HG03108 (cell line): ENCODE results near the gene GPR151.

ENCODE experiments used
- ATAC-seq: cut with Tn5 transposase; IDR thresholded peaks from one replicate; pipeline ENCODE4 v1.9.1; 2021; ENCODE audit warnings: moderate library complexity; ENCODE audit not compliant: unreplicated experiment

Gene GPR151

DNA sequence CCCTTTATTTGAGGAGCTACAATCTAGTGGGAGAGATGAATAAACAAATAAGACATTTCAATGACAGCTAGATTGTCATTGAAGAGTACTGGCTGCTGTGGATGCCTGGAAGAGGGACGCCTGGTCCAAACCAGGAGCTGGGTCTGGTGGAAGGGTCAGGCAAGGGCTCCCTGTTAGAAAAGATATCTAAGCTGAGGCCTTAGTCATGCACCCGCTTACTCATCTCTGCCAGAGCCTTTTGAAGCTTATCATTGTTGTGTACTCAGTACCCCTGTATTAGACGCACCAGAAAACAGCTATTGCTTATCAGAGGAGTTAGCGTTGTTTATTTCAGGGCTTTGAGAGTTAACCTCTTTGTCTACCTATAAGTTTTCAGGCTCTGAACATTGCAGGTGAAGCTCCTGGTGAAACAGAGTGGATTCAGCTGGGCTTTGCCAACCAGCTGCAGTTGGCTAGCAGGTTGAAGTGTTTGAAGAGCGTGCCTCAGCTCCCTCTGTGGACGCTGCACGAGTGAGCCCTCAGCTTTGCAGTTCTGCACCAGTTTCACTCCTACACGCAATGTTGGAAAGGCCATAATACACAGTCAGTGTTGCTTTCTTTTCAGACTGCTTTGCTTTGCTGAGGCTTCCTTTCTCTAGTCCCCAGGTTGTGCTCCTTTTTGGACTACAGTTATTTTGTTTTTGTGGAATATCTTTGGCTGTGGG is 5.6 kb upstream of the GPR151 start:
- no peak for ATAC-seq

DNA sequence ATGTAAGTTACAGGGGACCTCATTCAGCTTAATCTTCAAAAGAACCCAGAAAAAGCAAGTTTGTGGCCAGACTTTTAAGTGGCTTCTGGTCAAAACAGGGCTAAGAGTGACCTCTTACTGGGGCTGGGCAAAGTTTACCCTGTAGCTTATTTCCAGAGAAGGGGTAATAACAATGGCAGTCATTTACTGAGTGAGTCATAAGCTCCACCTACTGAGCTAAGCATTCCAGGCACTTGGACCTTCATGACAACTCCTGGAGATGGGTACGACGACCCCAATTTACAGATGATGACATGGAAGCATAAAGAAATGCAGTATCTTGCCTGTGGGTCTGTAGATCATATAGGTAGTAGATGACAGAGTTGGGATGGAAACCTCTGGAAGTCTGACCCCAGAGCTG is 4.7 kb upstream of the GPR151 start:
- no peak for ATAC-seq

DNA sequence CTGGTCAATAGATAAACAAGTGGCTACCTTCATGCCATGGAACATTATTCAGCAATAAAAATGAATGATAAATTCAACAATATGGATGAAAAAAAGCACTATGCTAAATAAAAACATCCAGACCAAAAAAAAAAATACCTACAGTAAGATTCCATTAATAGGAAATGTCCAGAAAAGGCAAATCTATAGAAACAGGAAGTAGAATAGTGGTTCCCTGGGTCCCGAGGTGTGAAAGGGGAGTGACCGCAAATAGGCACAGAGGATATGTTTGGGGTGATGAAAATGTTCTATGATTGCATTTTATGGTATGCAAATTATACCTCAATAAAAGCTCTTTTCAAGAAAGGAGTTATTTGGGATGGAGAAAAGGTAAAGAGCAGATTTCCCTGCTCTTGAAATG is 3.6 kb upstream of the GPR151 start:
- ATAC-seq, result no peak

DNA sequence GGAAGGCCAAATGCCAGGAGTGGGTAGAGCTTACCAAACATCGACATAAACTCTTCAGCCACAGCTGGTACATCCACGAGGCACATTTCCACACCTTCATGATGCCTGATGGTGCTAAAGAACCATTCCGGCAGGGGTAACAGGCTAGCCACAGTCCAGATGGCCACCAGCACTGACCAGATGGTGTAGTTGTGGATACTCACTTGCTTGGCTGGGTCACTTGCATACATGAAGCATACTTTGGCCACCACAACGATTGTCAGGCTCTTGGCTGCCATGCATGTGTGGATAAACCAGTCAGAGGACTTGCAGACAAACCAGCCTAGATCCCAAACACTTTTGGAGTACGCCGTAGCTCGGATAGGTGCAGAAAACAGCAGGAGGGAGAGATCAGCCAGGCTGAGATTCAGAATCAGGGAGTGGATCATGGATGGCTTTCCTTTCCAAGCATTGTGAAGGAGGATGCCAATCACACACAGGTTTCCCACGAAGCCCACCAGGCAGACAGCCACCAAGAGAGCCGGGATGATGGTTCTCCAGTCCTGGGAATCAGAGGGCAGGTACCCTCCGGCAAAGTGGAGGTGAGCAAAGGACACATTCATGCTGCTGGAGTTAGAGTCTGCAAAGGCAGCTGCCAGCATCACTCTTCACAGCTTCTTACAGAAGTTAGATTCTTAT is 378 bp downstream of the GPR151 start:
- ATAC-seq, result no peak

DNA sequence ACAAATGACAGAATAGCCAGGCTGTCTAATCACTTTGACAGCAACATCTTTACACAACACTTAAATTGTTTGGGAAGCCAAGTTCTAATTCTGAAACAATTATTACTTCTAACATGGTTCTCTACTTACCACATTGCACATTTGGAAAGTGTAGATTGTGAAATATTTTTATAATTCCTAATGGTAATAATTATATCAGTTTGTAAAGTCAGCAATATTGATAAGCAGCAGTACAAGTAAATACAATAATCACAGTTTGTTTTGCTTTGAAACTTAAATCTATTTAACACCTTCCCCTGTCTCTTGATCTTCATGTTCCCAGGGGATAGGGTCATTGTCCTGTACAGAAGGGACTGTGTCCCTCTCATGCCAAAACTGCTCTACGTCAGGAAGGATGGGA is 1.4 kb downstream of the GPR151 start:
- ATAC-seq, result no peak

DNA sequence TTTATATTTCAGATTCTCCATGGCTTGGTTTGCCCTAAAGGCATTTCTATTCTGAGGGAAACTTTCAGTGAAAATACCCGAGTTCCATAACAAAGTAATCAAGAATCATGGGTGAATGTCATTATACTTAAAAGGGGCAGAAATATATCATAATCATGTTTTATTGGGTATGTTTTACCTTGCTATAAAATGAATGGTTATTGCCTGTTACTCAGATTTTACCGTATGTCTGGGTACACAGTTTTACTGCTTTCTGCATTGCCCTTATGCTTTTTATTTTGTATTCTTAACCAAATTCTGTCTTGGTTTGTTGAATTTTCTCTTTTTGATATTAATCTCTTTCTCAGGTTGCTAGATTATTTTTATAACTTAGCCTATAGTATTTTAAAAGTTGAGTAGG is 2.5 kb downstream of the GPR151 start:
- ATAC-seq, result no peak

DNA sequence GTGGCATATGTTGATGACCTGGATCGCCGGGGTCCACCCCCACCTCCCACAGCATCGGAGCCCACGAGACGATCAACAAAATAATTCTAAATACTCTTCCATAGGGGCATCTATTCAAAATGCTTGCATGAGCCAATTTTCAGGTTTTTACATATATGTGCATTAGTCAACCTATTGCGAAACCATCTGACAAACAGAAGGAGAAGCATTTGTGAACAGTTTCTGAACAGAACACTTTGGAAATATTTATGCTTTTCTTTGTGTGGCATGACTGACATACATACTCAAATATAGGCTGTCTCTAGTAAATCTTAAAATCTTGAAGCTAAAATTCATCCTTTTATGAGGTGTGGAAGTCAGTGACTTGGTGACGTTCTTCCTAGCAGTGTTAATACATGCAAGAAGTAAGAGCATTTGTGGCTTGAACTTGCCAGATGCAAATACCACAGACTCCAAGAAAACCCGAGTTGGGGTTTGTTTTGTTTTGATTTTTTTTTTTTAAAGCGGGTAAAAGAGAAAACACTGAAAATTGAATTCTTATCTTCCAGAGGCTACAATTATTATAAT is 5.3 kb downstream of the GPR151 start:
- no peak for ATAC-seq

DNA sequence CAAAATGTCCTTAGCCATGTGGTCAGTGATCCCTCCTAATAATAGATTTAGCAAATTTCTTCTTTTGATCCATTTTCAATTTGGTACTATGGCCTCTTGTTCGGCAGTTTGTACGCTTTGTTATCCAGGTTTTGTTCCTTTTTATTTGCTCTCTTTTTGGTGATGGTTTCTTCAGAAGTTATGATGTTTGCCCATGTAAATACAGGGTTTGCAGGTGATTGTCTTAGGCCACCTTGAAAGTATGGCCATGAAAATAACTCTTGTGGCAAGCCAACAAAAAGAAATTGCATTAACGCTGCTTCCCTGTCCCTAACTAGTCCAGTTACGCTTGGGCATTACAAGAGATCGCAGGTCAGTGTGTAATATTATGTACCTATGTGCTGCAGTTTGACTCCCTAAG is 8.6 kb downstream of the GPR151 start:
- no peak for ATAC-seq

DNA sequence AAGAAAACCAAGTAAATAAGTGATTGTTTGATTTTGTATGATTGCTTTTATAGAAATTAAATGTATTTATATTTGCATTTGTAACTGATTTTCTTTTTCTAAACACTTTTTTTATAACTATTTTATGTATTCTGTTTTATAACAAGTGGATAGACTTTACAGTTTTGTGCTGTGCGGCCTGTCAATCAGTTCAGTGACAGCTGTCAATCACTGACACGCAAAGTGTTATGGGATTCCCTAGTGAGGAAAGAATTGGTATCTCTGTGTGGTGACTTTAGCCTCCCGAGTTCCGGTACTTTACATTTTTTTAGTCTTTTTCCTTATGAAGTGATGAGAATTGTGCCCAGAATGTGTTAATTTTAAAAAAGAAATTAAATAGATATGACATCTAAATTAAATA is 16.3 kb downstream of the GPR151 start:
- ATAC-seq, result no peak

DNA sequence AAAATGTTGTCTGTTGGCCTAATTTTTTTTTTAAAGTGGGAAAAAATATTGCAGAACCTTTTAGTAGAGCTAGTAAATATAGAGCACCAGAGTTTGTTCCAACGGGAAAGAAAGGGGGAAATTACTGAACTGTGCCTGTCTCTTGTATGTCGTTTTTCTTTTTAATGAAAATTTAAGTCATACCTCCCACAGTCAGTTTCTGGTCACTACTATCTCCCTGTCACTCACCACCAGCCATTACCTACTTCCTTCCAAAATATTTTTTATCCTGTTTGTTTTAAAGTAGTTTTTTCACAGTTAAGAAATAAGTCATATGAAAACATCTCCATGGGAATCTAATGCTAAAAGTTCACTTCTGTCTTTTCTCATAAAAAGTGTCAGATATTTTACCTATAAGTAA is 21.3 kb downstream of the GPR151 start:
- ATAC-seq, result no peak

DNA sequence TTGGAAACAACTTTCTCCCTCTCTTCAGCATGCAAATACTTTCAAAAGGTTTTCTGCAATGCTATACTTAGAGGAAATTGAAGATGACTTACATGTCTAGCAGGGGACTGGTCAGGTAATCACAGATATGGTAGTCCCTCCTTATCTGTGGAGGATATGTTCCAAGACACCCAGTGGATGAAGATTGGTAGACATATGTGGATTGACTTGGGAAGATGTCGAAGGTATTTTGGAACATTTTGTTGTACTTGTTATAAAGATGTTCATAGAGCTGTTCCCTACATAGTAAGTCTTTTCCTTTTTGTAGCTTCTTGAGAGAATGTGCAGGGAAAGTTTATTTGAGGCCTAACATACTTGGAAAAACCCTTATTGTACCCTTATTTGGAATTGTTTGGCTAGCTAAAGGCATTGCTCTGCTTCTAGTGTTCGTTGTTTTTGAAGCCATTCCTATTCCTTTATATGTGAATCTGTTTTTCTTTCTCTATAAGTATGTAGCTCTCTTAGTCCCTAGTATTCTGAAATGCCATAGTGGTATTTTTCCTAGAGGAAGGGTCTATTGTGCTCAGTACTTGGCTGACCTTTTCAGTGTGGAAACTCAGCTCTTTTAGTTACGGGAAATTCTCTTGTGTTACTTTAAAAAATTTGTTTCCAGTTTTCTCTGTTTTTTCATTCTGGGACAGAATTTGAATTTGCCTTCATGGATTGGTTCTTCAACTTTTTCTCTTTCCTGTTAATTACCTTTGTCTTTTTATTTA is 25.7 kb downstream of the GPR151 start:
- no peak for ATAC-seq

DNA sequence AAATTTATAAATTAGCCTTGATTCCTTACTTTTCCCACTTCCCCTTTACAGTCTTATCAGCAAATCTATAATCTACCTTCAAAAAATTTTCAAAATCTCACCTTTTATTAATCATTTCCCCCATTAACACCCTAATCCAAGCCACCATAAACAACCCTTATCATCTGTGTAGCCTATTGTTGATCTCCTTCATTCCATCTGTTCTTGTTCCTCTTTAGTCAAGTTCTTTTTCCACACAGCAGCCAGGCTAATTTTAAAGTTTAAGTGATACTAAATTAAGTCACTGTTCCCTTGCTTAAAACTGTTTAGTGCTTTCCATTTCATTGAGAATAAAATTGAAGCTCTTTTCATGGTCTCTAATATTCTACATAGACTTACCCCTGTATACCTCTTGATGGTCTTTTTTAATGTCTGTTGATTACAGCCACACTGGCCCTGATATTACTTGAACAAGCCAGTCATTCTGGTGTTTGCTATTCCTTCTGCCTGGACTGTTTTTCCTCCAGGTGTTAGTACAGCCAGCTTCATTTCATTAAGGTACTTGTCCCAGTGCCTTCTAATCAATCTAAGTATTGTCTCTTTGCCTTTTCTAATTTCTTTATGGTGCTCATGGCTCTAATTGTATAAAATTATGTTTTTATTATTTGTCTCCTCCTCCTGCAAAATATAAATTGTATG is 31.1 kb downstream of the GPR151 start:
- ATAC-seq, result no peak

DNA sequence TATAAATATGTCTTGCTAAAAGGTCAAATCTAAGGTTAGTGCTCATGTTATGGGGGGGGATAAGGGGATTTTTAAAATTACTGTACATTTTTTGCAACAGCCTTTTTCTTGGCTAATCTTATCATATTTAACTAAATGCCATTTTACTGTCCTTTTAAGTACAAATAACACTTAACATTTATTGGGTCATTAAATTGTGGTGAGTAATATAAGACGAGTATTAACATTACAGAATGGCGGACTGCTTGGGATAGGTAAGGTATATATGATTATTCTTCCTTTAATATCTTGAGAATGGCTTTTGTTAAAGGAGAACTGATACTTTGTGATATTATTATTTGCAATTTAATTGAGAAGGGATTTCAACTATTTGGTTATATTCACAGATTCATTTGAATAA is 33.2 kb downstream of the GPR151 start:
- ATAC-seq, result no peak

DNA sequence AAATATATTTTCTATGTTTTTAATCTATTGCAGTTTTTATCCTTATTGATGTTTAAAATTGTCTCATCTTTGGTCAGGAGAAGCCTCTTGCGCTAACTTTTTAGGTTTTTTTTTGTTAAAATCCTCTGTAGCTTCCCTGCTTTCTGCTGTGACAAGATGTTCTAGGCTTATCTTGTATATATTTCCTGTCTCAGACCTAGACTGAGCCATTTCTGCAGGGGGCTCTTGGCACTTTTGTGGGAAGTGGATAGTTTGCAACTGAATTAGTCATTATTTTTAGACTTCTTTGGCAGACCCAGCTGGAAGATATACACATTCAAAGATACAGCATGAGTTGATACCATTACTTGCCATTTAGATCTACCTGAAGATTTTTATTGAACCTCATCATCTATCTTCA is 40.1 kb downstream of the GPR151 start:
- no peak for ATAC-seq

DNA sequence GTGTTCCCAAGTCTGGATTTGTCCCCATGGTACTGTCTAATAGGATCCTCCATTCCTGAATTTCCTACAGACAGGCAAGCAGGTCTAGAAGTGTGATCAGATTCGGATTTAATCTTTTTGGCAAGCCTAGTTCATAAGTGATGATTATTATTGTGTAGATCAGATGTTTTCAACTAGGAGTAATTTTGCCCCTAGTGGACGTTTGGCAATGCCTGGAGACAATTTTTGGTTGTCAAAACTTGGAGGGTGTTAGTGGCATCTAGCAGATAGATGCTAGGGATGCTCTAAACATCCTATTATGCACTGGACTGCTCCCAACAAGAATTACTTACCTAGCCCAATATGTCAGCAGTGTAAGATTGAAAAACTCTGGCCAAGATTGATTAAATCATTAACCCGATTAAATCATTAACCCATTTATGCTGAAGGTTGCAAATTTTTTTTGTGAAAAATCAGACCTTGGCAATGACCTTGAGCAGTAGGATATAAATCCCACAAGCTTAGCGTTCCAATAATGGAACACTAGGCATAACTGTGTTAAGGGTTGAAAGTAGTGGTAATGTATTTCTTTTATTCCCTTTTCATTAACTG is 40.7 kb downstream of the GPR151 start:
- no peak for ATAC-seq

DNA sequence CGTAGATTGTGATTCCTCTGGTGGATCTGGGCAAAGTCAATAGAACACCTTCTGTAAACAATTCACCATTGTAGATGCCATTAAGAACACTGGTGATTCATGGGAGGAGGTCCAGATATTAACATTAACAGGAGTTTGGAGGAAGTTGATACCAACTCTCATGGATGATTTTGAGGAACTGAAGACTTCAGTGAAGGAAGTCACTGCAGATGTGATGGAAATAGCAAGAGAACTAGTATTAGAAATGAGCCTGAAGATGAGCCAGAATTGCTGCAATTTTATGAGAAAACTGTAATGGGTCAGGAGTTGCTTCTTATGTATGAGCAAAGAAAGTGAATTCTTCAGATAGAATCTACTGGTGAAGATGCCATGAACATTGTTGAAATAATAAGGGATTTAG is 41.9 kb downstream of the GPR151 start:
- ATAC-seq, result no peak

DNA sequence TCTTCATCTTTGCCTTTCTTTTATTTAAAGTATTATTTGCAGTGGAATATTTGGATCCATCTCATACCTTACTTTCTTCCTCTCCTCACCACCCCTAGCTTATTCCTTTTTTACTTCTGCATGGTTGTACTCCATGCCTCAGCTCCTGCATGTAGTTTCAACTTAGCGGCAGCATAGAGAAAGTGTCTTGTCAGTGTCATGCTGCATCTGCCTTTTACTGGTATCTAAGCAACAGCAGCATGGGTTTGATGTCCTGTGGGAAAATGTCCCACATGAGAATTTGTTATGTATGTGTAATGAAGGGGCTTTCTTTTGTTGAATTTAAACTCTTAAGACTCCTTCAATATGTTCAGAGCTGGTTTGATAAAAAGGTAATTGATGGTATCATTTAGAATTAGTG is 48.2 kb downstream of the GPR151 start:
- no peak for ATAC-seq

DNA sequence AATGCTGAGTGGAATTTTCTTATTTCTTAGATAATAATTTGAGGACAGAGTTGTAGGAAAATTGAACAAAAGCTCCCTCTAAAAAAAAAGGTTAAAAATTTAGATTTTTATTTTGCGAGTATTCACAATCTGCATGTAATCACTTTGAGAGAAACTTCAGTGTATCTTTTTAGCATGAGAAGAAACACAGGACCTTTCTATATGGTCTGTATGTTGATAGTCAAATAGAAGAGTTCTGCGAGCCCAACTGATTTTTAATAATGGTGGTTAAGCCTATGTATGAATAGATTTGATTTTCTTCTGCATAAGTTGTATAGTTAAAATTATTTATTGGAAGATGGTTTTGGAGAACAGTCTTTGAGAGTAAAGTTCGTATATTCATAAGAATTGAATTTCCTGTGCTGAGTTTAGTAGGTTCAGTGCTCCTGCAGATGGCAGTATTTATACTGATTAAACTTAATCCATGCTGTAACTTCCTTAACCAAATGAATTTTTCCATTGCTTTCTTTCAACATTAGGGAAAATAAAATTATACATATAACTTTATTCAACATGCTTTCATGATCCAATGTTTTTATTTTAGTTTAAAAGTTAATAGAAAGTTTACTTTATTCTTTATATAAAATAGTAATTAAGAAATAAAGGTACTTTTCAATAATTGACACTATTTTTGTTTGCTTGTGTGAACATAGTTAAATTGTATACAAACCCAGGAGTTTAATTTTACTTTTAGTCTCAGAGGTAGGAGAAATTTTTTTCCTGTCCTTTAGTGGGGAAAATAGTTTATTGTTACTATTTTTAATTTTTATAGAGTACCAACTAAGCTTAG is 49.3 kb downstream of the GPR151 start:
- ATAC-seq, result no peak

DNA sequence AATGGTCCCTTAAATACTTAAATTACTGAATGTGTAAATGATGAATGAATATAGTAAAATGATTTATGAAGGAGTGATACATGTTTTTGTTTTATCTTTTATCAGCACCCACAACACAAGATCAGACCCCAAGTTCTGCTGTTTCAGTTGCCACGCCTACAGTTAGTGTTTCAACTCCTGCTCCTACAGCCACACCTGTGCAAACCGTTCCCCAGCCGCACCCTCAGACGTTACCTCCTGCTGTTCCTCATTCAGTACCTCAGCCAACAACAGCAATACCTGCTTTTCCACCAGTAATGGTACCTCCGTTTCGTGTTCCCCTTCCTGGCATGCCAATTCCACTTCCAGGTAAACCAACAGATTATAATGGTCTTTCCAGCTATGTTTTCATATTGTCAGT is 52.5 kb downstream of the GPR151 start:
- no peak for ATAC-seq
